ENCODE measurements around the gene LRMDA.

The LRMDA gene

DNA sequence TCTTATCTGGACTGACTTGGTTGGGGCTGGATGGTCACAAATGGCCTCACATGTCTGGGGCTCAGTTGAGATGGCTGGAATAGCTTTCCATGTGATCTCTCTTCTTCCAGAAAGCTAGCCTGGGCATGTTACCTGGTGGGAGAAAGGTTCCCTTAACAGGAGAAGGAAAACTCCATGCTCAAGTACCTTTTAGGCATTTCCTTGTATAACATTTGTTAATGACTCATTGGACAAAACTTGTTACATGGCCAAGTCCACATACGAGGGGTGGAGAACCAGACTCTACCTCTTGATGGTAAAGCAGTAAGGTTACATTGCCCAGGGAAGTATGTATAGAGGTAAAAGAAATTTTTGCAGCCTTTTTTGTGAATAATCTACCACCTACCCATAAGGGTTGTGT, 826.4 kb downstream of the LRMDA start:
- no peak for DNase-seq

DNA sequence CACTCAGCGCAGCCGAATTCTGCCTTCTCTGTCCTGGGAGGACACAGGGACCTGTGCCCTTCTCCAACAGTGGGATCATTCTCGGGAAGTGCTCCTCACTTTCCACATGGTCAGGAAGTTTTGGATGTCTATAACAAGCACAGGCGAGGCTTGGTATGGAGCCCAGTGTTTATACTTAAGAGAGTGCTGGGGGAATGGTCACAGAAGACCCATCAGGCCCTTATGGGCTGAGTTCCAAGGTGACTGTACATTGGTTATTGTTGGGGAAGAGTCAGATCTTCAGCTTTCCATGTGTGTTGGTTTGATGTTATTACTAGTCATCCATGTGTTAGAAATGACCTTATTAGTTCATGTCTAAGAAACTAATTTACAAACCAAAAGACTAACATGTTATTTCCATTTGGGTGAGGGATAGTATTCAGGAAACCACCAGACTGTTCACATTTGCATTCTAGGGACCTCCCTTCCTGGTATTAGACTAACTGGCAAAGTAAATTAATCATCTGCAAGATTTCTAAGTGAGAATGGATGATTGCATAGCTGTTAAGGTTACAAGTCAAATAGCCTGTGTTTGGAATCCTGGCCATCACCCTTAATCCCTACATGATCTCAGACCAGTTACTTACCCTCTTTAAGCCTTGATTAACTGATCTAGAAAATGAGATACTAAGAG, 834.2 kb downstream of the LRMDA start:
- no peak for DNase-seq

DNA sequence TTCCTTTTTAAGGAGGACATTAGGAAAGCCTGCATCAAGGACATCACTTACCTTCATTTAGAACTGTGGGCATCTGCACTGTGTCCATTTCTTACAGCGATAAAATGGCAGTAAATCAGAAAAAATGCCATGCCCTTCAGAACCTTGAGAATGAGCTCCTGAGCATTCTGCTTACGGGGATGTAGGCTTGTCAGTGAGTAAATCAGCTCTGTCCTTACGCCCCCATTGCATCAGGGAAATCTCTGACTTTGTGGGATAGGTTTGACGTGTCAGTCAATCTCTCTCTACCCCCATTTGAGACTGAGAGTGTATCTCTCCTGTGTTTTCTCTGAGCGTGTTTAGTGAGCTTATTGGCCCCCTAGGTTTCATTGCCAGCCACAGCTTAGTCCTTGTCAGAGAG, 837.1 kb downstream of the LRMDA start:
- no peak for DNase-seq

DNA sequence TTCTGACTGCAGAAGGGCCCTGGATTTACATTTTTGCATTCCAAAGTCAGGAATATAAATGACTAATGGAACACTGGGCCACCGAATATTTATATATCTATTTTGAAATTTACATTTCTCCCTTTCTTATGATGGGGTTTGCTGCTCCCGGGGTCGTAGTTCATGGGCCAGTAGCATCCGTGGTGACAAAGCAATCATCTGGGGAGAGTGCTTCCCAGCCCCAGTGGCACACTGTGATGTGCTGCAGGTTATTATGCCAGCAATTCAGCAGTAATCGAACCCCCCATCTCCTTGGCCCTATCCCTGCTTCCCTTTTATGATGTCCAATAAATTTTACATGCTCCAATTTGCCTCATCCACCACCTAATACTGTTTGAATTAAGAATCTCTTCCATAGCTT, 837.5 kb downstream of the LRMDA start:
- DNase-seq = no peak

DNA sequence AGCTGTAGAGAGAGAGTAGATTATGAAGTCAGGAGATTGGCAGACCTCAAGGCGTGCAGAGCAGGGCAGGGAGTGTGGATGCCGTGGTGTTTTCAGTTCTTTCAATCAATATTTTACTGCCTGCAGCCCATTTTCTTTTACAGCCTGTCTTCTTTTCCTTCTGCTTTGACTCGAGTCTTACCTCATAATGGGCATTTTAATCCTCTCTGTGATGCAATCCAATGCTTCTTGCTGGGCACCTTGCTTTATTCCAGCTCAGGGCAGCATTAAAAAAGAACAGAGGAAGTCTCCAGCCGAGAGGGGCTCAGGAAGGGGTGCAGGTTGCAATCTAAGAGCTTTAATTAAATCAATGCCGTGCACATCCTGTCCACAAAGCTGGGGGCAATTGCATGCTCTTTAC, 839.0 kb downstream of the LRMDA start:
- no peak for DNase-seq

DNA sequence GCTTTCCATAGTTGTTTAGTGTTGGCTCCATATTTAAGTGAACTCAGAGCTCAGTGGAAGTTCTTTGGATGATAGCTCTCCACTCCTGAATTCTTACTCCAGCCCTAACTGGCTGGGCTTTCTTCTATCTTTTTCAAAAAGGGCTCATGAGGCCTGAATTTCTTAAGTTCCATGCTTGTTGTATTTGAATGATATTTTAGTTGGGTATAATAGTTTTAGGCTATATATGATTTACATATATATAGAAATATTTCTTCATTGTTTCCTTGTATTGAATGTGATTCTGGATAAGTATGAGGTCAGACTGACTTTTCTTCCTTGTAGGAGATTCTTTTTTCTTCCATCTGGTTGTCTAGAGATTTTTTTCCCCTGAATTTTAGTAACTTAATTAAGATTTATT, 843.5 kb downstream of the LRMDA start:
- DNase-seq = no peak

DNA sequence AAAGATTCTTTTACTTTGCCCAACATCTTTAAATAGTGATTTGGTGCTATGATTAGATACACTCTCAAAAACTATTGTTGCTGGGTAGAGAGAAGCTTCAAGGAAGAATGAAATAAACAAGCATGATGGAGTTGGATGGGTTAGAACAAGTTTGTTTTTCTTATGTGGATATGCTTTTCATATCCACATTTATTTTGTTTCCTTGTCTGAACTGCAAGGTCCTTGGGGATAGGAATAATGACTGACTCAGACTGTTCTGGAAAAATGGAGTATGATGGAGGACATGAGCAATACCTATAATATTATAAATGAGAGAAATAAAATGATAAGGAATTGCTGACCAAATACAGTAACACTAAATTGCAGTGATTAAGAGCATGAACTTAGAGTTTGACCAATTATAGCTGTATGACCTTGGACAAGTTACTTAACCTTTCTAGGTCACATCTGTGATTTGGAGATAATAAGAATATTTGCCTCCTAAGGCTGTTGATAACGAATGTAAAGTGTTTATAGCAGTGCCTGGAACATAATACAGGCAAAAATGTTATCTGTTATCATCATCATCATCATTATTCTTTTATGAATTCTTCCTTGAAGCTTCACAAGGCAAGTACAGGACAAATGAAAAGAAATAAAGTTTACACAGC, 847.5 kb downstream of the LRMDA start:
- no peak for DNase-seq

DNA sequence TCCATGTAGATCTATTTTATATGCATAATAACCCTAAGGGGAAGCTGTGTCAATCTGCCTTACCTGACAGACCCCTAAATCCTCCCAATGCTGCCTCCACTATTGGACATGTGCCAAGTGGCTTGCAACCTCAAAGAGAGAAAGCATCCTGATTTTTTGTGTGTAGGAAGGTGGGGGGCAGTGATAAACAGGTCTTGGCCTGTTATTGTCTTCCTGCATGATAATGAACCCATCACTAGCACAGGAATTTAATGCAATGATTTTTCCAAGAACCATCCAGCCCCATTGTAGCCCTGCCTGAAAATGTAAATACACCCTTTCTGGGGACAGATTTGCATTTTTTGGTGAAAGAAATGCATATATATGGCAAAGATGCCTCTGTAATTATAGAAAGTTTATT, 850.2 kb downstream of the LRMDA start:
- no peak for DNase-seq

DNA sequence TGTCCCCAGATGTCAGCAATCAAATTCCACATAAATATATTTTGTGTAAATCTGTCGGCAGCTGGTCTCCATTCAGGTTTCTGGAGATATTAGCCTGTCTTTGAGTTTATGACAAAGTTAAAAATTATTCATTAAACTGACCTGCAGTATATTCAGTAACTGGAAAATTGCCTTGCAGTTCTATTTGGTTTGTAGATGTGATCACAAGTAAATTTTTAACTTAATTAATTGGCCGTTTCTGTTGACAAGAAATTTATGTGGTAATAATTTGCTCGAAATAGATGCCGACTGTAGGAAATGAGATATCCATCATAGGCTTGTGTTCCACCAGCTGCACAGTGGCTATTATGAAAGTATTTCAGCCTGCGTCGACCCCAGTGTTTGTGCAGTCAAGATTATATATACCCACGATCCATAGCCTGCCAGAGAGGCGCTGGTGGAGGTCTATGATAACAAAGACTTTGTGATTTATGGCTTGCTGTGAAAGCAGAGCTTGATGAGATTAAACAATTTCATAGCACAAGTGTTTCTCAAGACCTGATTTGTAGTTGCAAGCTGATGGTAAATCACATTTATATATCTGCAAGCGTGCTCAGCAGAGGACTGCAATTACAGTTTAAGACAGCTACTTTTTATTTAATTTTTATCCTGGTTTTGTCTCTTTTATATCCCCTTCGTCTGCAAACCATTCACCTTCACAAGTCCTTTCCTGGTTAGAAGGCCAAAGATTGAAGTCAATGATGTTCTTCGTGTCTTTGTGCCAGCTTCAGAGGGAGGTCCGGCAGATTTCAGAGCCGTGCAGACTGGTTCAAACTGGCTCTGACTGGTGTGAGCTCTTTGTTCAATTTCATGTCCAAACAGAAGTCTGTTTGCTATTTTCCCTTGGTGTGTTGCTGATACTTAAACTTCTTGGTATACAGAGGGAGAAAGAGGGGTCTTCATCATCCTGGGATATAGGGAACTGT, 850.9 kb downstream of the LRMDA start:
- DNase-seq = no peak

DNA sequence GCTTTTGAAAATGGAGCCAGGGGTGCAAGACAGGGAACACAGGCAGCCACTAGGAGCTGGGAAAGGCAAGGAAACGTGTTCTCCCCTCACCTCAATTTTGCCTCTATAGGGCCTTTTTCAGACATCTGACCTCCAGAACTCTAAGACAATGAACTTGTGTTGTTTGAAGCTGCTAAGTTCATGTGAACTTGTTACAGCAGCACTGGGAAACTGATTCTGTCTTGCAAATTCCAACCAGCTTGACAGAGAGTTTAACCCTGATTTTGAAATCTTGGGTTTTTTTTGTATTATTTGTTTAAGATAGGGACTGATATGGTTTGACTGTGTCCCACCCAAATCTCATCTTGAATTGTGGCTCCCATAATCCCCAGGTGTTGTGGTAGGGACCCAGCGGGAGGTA, 852.9 kb downstream of the LRMDA start:
- DNase-seq = no peak

DNA sequence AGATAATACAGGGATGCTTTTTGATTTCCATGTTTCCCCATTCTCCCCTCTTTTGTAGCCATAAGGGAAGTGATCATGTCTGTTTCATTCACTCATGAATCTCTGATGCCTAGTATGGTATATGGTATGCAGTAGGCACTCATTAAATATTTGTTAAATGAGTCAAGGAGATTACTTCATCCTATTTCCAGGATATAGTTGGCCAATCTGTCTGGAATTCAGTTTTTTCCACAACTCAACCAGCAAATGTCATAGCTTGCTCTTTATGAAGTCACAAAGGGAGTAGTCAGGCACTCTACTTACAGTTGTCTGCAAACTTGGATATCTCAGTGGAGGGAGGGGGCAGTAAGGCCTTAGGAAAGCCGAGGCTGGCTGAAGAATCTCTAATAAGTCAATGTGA, 853.6 kb downstream of the LRMDA start:
- DNase-seq = no peak

DNA sequence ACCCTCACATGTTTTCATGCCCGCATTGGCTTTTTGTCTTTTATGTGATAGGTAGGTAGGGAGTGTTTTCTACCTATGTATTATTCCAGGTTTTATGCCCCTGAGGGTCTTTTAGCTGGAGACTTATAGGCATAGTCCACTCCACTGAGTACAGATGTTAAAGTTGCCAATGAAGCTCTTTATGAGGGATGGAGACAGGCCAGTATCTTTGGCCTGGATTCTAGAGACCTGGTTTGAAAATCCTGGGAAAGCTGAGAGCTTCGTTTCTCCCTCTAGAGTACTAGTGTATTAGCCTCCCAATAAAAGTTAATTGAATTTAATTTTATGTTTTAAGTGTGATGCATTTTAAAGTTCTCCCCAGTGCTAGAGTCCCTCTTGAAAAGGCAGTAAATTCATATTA, 854.1 kb downstream of the LRMDA start:
- DNase-seq = no peak

DNA sequence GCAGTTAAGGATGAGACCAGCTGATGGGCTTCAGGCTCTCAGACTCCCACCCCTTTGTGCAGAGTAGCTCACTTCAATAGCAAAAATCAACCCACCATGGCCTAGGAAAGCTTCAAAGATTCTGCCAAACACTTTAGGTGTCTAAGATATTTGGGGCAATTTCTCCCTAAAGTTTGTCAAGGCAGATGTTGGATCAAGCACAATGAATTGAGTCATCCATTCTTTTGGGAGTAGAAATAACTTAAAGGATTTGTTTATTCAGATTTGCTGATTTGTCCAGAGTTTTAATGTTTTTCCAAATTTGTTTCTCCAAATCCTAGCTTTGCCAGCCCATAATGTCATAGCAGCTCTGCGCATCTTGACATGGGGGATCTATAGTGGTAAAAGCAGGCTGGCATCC, 855.1 kb downstream of the LRMDA start:
- DNase-seq = no peak

DNA sequence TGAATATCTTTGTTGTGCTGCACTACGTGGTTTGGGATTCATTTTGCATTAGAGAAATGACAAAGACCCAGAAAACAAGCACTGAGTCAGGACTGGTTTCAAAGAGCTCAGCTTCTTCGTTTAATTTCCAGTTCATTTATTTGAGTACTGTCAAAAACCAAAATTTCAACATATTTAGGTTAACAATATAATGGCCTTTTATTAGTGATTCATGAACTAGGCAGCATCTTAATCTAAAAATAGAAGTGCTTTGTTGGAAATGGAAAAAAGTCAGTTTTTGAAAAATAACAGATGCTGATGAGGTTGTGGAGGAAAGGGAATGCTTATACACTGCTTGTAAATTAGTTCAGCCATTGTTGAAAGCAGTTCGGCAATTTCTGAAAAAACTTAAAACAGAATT, 856.4 kb downstream of the LRMDA start:
- DNase-seq = no peak

DNA sequence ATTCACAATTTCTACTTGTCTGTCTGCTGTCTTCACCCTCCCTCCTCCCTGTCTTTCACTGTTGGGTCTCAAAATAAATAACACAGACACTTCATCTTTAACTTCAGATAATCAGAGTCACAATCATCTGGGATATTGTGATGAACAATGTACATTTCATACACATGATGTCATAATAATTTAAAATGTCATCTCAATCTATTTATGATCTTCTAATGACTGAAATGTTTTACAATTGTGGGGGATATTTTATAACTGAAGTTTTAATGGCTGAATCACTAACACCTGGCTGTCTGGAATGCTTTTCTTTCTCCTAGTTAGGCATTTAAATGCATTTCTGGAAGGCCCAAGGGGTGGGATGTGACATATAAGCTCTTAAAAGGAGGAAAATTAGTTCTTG, 859.8 kb downstream of the LRMDA start:
- no peak for DNase-seq

DNA sequence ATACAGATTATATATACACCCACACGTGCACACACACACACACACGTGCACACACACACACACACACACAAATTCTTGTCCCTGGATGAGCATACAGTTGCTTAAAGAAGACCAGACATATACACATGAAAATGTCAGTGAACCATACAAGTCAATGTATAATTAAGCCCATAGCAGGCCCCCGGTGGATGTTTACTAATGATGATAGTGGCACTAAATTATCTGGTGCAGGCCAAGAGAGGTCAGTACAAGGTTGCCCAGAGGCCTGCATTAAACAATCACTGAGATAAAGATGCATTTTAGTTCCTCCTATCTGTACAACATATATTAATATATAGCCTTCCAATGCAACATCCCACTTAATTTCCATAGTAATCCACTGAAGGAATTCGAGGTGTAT, 860.5 kb downstream of the LRMDA start:
- DNase-seq = no peak

DNA sequence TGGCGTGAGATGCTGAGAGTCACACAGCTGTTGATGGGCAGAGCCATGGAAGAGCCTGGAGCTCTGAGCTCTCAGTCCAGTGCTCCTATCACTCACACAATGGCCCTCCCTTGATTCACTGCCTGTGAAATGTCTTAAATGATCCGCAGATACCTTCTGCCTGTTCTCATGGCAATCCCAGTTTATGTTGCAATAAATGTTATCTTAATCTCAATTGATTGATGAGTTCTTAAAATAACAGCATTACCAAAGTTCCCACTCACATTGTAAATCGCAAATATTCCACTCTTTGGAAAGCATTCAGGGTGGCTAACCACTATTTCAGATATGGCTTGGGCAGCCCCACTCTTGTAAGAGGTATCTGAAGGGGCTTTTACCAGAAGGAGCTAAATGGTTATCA, 865.5 kb downstream of the LRMDA start:
- no peak for DNase-seq

DNA sequence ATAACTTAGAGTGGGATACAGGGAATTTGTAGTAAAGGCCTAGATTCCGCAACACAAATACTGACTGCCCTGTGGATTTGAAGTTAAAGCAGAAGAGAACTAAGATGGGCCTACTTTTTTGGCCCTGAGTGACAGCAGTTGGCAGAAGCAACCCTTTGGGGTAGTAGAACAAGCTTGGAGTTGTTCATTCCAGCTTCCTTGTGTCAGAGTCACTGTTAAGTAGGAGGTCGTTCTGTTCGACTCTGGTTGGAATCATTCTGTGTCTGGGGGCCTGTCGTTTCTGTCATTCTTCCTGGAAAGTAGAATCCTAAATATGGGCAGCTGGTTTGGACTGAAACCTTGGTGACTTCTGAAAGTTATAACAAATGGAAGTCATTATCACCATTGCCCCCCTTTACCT, 865.9 kb downstream of the LRMDA start:
- no peak for DNase-seq

DNA sequence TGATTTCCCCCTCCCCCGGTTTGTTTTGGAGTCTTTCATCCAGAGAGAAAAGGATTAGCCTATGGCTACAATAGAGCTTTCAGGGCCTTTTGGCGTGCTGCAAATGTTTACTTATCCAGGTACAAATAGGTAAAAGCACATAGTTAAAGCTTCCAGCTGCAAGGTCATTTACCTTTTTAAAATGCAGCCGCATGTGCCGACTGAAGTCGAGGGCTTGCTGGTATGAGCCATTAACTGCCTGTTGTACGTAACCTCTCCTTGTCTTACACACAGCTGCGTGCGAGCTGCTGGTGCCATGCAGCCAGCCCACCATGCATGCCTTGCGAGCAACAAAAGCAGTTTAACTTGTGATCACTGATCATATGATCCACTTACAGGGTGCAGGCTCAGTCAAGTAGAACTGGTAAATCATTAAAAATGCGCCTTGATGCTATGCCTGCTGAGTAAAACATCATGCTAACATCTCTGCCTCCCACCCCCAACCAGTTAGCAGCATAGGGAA, 866.4 kb downstream of the LRMDA start:
- no peak for DNase-seq

DNA sequence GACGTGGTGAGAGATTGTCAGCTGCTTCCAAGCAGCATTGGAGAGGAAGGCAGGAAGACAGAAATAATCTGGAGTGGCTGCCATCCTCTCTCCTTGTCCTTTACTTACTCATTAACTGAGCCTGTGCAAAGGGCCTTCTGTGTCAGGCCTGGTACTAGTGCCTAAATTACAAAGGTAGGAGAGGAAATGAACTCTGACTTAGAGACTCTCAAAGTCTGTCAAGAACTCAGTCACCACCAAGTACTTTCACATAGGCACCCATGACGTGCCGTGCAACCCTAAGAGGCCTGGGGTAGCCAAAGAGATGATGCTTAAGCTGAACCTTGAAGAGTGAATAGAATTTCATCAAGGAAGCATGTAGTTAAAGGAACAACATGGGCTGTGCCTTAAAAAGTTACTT, 866.9 kb downstream of the LRMDA start:
- DNase-seq = no peak

DNA sequence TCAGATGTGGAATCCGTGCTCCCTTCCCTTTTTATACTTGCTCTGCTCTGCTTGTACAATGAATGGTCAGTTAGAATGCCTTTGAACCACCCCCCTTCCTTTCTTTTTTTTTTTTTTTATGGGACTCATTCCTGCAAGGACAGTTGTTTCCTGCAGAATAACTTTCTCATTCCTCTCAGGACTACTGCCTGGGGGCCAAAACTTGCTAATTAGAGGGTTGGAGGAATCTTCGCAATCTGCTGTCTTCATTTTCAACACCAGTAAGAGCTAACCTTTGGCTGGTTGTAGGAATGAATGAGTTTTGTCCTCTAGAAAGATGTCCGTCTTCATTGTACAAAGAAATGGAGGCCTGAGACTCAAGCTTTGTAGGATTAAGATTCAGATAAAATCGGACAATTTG, 868.1 kb downstream of the LRMDA start:
- no peak for DNase-seq

DNA sequence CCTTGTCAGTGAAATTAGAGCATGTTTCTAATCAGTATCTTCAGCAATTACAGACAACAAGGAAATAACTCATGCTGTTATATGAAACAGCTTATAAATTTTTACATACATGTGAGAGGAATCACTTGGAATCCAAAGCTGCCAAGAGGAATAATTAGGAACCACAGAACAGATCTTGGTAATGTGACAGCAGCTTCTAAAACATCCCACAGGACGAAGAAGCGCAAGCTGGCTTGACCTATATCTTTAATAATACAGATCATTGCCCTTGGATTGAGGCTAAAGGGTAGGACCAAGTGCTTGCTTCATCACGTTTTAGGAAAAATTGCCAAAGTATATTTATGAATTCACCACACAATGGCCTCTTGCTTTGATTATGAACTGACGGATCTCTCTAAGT, 869.8 kb downstream of the LRMDA start:
- no peak for DNase-seq

DNA sequence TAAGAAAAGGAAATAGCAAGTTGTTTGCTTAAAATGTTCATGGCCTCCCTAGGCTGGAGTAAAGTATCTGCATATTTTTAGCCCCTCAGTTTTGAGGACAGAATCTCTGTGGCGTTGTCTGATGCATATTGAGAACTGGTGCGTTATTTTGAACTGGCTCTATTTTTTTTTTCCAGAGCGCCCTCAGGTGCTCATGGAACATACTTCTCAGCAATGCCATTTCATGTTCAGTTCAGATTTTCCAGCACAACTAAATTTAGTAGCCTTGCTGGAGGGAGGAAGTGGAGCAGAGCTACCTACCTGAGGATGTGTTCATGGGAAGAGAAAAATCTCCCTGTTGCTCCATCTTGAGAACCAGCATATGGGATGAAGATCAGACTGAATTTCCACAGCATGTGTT, 870.5 kb downstream of the LRMDA start:
- no peak for DNase-seq

DNA sequence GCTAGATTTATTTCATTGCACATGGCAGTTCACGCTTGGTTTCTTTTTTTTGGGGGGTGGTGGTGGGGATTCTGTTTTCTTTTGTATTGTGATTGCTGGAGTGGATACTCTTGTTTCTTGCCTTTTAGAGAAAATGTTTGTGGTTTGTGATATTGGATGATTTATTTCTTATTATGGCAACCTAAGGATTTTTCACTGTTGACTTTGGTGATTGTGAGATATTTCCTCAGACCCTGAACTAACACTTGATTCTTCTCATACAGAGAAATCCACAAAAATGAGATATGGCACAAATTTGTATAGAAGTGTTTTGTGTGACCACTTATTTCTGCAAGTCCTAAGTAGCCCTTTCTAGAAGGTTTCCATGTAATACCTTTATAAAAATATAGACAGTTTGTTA, 871.1 kb downstream of the LRMDA start:
- no peak for DNase-seq

All from activated CD4-positive, alpha-beta T cell treated with anti-CD3 and anti-CD28 coated beads, Interleukin-10, Interleukin-2, amounts not matched to agents 100 ng/mL and 50 ng/mL, durations not matched to agents 16 hours and 8 hours (primary cell).